ENCODE results near the gene IPO13. TPM values are rescaled to one million over a fixed set of nuclear protein-coding genes. Genes with fewer than 3 reads are reported as not detected.

IPO13 gene
- total RNA-seq, 1 donor from 2014 or later: 6.2 TPM

DNA sequence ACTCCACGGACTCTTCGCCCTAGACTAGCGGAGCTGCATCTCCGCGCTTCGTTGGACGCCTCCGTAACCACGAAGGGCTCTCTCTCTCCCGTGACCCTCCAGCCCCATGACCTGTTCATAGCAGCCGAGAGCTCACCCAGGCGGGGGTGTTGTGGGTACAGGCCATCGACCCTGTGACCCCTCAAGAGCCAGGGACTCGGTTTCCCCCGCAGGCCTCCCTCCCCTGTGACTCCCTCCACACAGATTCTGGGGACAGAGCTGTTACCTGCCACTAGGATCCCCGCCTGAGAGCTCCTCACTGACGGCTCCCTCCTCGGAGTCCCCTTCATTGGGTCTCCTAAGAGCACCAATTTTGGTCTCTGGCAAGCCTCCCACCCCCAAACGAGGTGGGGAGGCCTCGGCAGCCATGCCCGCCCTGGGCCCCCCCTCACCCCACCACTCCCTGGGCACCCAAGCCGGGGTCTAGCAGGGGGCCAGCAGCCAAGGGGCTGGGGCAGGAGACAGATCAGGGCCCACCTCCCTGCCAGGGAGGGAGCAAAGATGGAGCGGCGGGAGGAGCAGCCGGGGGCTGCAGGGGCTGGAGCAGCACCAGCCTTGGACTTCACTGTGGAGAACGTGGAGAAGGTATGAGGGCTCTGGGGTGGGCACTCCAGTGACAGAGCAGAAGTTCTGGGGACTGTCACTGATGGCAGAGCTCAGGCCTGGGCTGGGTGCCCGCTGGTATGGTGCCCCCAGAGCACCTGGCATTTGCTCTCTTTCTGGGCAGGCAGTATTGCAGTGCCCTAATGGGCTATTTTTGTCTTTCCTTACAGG lies 517 bp downstream of the IPO13 start:
- H3K36me3 ChIP-seq: peaks cover 0 to 10% of the 10 kb centered on the region in 2 donors
- DNase-seq (ENCODE audit: low spot score in 2 of 2): no peak
- H3K4me1 ChIP-seq: peaks cover 13 to 26% of the 10 kb centered on the region in 2 donors
- peak overlapping the region; percentile 89 to 98 for H3K27ac ChIP-seq
- intact Hi-C loops (cut with DNase I): loop anchor here (2.0 to 5.0 kb wide), 2 partner anchors 45 to 84 kb away; partner anchors contain the start of genes CCDC24 and SLC6A9
- no peak for TF ChIP-seq CTCF (IDR thresholded peaks at IDR 0.05)
- no peaks in the 10 kb centered on the region for H3K27me3 ChIP-seq
- peak overlapping the region; percentile 81 to 85 for H3K4me3 ChIP-seq
- H3K9me3 ChIP-seq: no peaks in the 10 kb centered on the region

- Histone ChIP-seq H3K27me3 (no peaks in the 10 kb centered on the region), H3K27ac (peak overlapping the region in 1 of 2 donors; percentile 89), H3K36me3 (peaks cover 0 to 10% of the 10 kb centered on the region in 2 donors), H3K4me1 (peaks cover 13 to 26% of the 10 kb centered on the region in 2 donors), H3K9me3 (no peaks in the 10 kb centered on the region), H3K4me3 (peak overlapping the region; percentile 81 to 85)
- DNase-seq (ENCODE audit: low spot score in 2 of 2): no peak
- intact Hi-C loops (cut with DNase I): loop anchor here (2.0 to 5.0 kb wide), 2 partner anchors 44 to 83 kb away; partner anchors contain the start of genes CCDC24 and SLC6A9
- no peak for TF ChIP-seq CTCF (IDR thresholded peaks at IDR 0.05)
Observed at GRCh38 chr1:43947874-43948437, 1.2 kb downstream of the IPO13 start.

DNA sequence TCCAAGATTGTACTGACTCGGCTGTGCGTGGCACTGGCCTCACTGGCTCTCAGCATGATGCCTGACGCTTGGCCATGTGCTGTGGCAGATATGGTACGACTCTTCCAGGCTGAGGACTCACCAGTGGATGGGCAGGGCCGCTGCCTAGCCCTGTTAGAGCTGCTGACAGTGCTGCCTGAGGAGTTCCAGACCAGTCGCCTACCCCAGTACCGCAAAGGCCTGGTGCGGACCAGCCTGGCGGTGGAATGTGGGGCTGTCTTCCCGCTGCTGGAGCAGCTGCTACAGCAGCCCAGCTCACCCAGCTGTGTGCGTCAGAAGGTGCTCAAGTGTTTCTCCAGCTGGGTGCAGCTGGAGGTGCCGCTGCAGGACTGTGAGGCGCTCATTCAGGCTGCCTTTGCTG lies 2.9 kb downstream of the IPO13 start:
- Histone ChIP-seq H3K4me1 (peaks cover 13 to 26% of the 10 kb centered on the region in 2 donors), H3K9me3 (no peaks in the 10 kb centered on the region), H3K27ac (no peak overlapping the region), H3K36me3 (peaks cover 0 to 10% of the 10 kb centered on the region in 2 donors), H3K27me3 (no peaks in the 10 kb centered on the region), H3K4me3 (no peak overlapping the region)
- no peak for DNase-seq (ENCODE audit: low spot score in 2 of 2)
- intact Hi-C loops (cut with DNase I): loop anchor here (5.0 kb wide), 1 partner anchor 43 kb away; the partner anchor contains the start of gene CCDC24
- TF ChIP-seq CTCF (IDR thresholded peaks at IDR 0.05): no peak

DNA sequence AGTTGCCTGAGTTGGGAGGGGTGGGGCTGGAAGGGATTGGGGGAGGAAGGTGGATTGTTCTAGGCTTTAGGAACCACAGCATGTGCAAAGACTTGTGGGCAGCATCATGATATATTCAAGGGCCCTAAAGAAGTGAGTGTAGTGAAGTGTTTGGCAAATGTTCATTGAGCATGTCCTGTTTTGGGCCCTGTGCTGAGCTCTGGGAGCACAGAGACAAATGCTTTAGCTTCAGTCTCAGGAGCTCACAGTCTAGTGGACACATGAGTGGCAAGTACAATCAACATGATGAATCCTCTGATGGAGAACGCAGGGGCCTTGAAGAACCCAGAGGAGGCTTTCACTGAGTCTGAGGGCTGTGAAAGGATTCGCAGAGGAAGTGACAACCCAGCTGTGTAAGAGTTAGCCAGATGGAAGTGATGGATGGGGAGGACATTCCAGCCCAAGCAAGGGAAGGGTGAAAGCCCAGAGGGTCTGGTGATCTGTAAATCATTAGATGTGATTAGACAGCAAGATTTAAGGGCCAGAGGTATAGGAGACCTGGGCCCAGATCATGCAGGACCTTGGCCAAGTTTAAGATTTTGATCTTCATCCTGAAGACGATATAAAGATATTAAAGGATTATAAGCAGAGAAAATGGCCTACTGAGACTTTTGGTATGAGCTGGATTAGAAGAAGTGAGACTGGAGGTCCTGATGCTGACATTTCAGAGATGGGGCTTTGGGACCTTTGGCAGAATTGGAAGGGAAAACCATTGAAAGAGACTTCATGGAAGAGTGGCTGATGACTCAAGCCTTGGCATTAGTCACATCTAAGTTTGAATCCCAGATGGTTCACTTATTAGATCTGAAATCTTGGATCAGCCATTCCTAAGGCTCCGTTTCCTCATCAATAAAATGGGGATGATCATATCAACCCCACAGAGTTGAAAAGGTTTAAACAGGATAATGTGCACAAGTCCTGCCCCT lies 4.6 kb downstream of the IPO13 start:
- no peak overlapping the region for H3K27ac ChIP-seq
- peaks cover 3 to 13% of the 10 kb centered on the region in 2 donors for H3K36me3 ChIP-seq
- intact Hi-C loops (cut with DNase I): no loop called here
- no peak for TF ChIP-seq CTCF (IDR thresholded peaks at IDR 0.05)
- H3K4me1 ChIP-seq: peaks cover 13 to 14% of the 10 kb centered on the region in 2 donors
- DNase-seq (ENCODE audit: low spot score in 2 of 2): no peak
- no peaks in the 10 kb centered on the region for H3K27me3 ChIP-seq
- no peaks in the 10 kb centered on the region for H3K9me3 ChIP-seq
- no peak overlapping the region for H3K4me3 ChIP-seq

DNA sequence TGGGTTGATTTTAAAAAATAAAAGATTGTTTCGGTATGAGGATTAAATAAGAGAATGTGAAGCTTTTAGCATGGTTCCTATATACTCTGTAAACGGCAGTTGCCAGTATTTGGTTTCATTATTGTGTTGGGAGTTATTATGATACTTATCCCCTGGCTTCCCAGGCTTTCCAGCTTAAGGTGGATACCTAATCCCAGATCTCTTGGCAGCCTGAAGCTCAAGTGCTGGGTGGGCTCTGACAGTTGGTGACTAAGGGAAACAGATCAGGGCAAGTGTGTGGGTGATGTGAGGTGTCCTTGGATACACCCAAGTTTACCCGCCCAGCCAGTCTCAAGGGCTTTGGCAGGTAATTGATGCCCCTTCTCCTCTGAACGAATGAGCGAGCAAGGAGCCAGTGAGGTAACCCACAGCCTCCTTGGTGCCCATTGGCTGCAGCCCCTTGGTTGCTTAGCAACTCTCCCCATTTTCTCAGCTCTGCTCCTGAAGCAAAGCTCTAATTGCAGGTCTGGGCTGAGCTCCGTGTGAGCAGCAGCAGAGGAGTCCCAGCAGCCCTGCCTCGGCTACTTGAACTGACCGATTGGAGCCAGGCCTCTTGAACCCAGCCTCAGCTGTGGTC lies 6.1 kb downstream of the IPO13 start:
- no peak for DNase-seq (ENCODE audit: low spot score in 2 of 2)
- Histone ChIP-seq H3K4me3 (no peak overlapping the region), H3K36me3 (peaks cover 18 to 28% of the 10 kb centered on the region in 2 donors), H3K4me1 (peaks cover 7 to 9% of the 10 kb centered on the region in 2 donors), H3K27me3 (no peaks in the 10 kb centered on the region), H3K27ac (no peak overlapping the region), H3K9me3 (no peaks in the 10 kb centered on the region)
- no peak for TF ChIP-seq CTCF (IDR thresholded peaks at IDR 0.05)
- intact Hi-C loops (cut with DNase I): no loop called here

All from ascending aorta (tissue), 2 donors.